GM18861 (cell line): ENCODE data around the gene CFAP46.

Source experiments
- ATAC-seq: cut with Tn5 transposase; IDR thresholded peaks from one replicate; pipeline ENCODE4 v1.9.1; 2021; ENCODE audit not compliant: unreplicated experiment

Gene CFAP46

GRCh38 chr10:132865851-132866600 lies 76.3 kb downstream of the CFAP46 start:
- no peak for ATAC-seq

- no peak for ATAC-seq
Measured at GRCh38 chr10:132865171-132865631, 77.2 kb downstream of the CFAP46 start.

- no peak for ATAC-seq
Measured at GRCh38 chr10:132862485-132863420, 79.6 kb downstream of the CFAP46 start.

GRCh38 chr10:132861884-132862461 lies 80.4 kb downstream of the CFAP46 start:
- no peak for ATAC-seq

GRCh38 chr10:132861116-132861691 lies 81.2 kb downstream of the CFAP46 start:
- ATAC-seq: no peak

- ATAC-seq: no peak
Measured at GRCh38 chr10:132860532-132860931, 81.8 kb downstream of the CFAP46 start.

GRCh38 chr10:132859084-132859855 lies 83.1 kb downstream of the CFAP46 start:
- ATAC-seq: no peak

- no peak for ATAC-seq
Measured at GRCh38 chr10:132858121-132859081, 84.0 kb downstream of the CFAP46 start.

- no peak for ATAC-seq
Measured at GRCh38 chr10:132856869-132857524, 85.4 kb downstream of the CFAP46 start.

- ATAC-seq: no peak
Measured at GRCh38 chr10:132855889-132856288, 86.5 kb downstream of the CFAP46 start.

GRCh38 chr10:132851451-132851850 lies 90.9 kb downstream of the CFAP46 start:
- no peak for ATAC-seq

GRCh38 chr10:132850896-132851295 lies 91.5 kb downstream of the CFAP46 start:
- no peak for ATAC-seq

GRCh38 chr10:132850246-132850645 lies 92.1 kb downstream of the CFAP46 start:
- no peak for ATAC-seq

- no peak for ATAC-seq
Measured at GRCh38 chr10:132849546-132850031, 92.8 kb downstream of the CFAP46 start.

GRCh38 chr10:132848951-132849545 lies 93.3 kb downstream of the CFAP46 start:
- no peak for ATAC-seq

GRCh38 chr10:132848291-132848701 lies 94.1 kb downstream of the CFAP46 start:
- no peak for ATAC-seq

GRCh38 chr10:132847856-132848255 lies 94.5 kb downstream of the CFAP46 start:
- no peak for ATAC-seq

- no peak for ATAC-seq
Measured at GRCh38 chr10:132847416-132847777, 95.0 kb downstream of the CFAP46 start.
